GM23338 (cell line): ENCODE data around the gene FRMPD1. TPM values are rescaled to one million over a fixed set of nuclear protein-coding genes. Genes with fewer than 3 reads are reported as not detected.

Source experiments
- ATAC-seq: fragments of 200-7000 bp; cut with Tn5 transposase; 3 replicates; pipeline ENCODE4 v1.9.1; 2020
- DNase-seq: peaks from one replicate; pipeline ENCODE4 v3.0.0-alpha.2; 2015; ENCODE audit warnings: low spot score
- H2AFZ ChIP-seq: fragments of 200-600 bp; sonication (generic); 2 replicates; pipeline ENCODE4 v1.8.0; 2016; ENCODE audit warnings: antibody characterized with exemption, mild to moderate bottlenecking, moderate library complexity
- H3F3A ChIP-seq: fragments of 200-600 bp; sonication (generic); replicated peaks from 2 replicates; pipeline ENCODE4 v1.8.0; 2017; ENCODE audit warnings: antibody characterized with exemption, mixed run types, low read depth
- H3K27ac ChIP-seq: fragments of 200-600 bp; sonication (generic); 2 replicates; pipeline ENCODE4 v1.6.1; 2016; ENCODE audit warnings: low read depth
- H3K27me3 ChIP-seq: fragments of 200-600 bp; sonication (generic); 2 replicates; pipeline ENCODE4 v1.8.0; 2016; ENCODE audit warnings: mild to moderate bottlenecking, mixed run types, moderate library complexity; ENCODE audit not compliant: insufficient read depth
- H3K36me3 ChIP-seq: fragments of 200-600 bp; sonication (generic); 2 replicates; pipeline ENCODE4 v1.8.0; 2016; ENCODE audit warnings: mild to moderate bottlenecking; ENCODE audit not compliant: insufficient read depth
- H3K4me1 ChIP-seq: fragments of 200-600 bp; sonication (generic); 2 replicates; pipeline ENCODE4 v1.8.0; 2016; ENCODE audit warnings: mild to moderate bottlenecking, moderate library complexity; ENCODE audit not compliant: insufficient read depth
- H3K4me2 ChIP-seq: fragments of 200-600 bp; sonication (generic); 2 replicates; pipeline ENCODE4 v1.7.1; 2017; ENCODE audit warnings: mixed run types
- H3K4me3 ChIP-seq: fragments of 200-600 bp; sonication (generic); 2 replicates; pipeline ENCODE4 v1.6.1; 2016; ENCODE audit warnings: mixed run types
- H3K79me2 ChIP-seq: fragments of 200-600 bp; sonication (generic); replicated peaks from 2 replicates; pipeline ENCODE4 v1.8.0; 2017; ENCODE audit warnings: mild to moderate bottlenecking; ENCODE audit not compliant: insufficient read depth
- H3K9me2 ChIP-seq: fragments of 200-600 bp; sonication (generic); 2 replicates; pipeline ENCODE4 v1.8.0; 2017; ENCODE audit not compliant: insufficient read depth
- H4K20me1 ChIP-seq: fragments of 200-600 bp; sonication (generic); replicated peaks from 2 replicates; pipeline ENCODE4 v1.8.0; 2017; ENCODE audit warnings: mild to moderate bottlenecking; ENCODE audit not compliant: insufficient read depth
- H3K27ac Mint-ChIP-seq: 2 replicates; pipeline ENCODE4 v1.8.0; 2020; ENCODE audit warnings: inconsistent platforms, mild to moderate bottlenecking, moderate library complexity, mixed read lengths
- H3K27me3 Mint-ChIP-seq: 3 replicates; pipeline ENCODE4 v1.8.0; 2022; ENCODE audit warnings: low read depth, mild to moderate bottlenecking, moderate library complexity, mixed read lengths, inconsistent platforms; ENCODE audit not compliant: insufficient read depth, poor library complexity
- H3K36me3 Mint-ChIP-seq: 3 replicates; pipeline ENCODE4 v1.8.0; 2021; ENCODE audit warnings: low read depth, mild to moderate bottlenecking, inconsistent platforms, moderate library complexity, mixed read lengths
- H3K4me1 Mint-ChIP-seq: 3 replicates; pipeline ENCODE4 v1.8.0; 2020; ENCODE audit warnings: mild to moderate bottlenecking, inconsistent platforms, mixed read lengths
- H3K4me3 Mint-ChIP-seq: 3 replicates; pipeline ENCODE4 v1.8.0; 2021; ENCODE audit warnings: moderate library complexity, mild to moderate bottlenecking, inconsistent platforms, mixed read lengths
- H3K9me3 Mint-ChIP-seq: 3 replicates; pipeline ENCODE4 v1.8.0; 2020; ENCODE audit warnings: moderate library complexity, mild to moderate bottlenecking, inconsistent platforms, mixed read lengths
- CREB1 ChIP-seq: fragments of 250-450 bp; sonication (Bioruptor Pico); IDR thresholded peaks from 2 replicates; pipeline ENCODE4 v1.5.0; 2020; ENCODE audit warnings: low read depth, mild to moderate bottlenecking, moderate library complexity
- CTCF ChIP-seq, 2 experiments: fragments of 200-600 bp in 1 of 2; sonication (generic) in 1 of 2; conservative IDR thresholded peaks; 2 replicates each; pipeline versions ENCODE4 v1.5.1 to v1.6.1; 2016 to 2017; ENCODE audit warnings: antibody characterized with exemption in 2 of 2, low read depth in 2 of 2, mild to moderate bottlenecking in 2 of 2, moderate library complexity in 1 of 2
- ETS1 ChIP-seq: IDR thresholded peaks from 2 replicates; pipeline ENCODE4 v1.6.1; 2016; ENCODE audit warnings: antibody characterized with exemption
- EZH2 ChIP-seq: fragments of 200-600 bp; sonication (generic); IDR thresholded peaks from one replicate; pipeline ENCODE4 v1.8.0; 2017; ENCODE audit warnings: antibody characterized with exemption, mild to moderate bottlenecking, low read depth; ENCODE audit not compliant: unreplicated experiment
- EZH2phosphoT487 ChIP-seq: fragments of 200-600 bp; sonication (generic); IDR thresholded peaks from one replicate; pipeline ENCODE4 v1.8.1; 2018; ENCODE audit warnings: antibody characterized with exemption; ENCODE audit not compliant: unreplicated experiment
- JUNB ChIP-seq: IDR thresholded peaks from one replicate; pipeline ENCODE4 v1.6.1; 2016; ENCODE audit warnings: antibody characterized with exemption; ENCODE audit not compliant: unreplicated experiment
- POLR2AphosphoS5 ChIP-seq: IDR thresholded peaks from 2 replicates; pipeline ENCODE4 v1.6.1; 2016; ENCODE audit warnings: antibody characterized with exemption, low read depth
- REST ChIP-seq: IDR thresholded peaks from one replicate; pipeline ENCODE4 v1.6.1; 2018; ENCODE audit warnings: antibody characterized with exemption; ENCODE audit not compliant: unreplicated experiment
- STAT1 ChIP-seq: IDR thresholded peaks from one replicate; pipeline ENCODE4 v1.6.1; 2016; ENCODE audit warnings: antibody characterized with exemption; ENCODE audit not compliant: unreplicated experiment
- ZNF114 ChIP-seq: fragments of 250-450 bp; sonication (Bioruptor Pico); IDR thresholded peaks from 2 replicates; pipeline ENCODE4 v1.5.0; 2020; ENCODE audit warnings: mild to moderate bottlenecking, moderate library complexity
- ZNF331 ChIP-seq: fragments of 250-450 bp; sonication (Bioruptor Pico); IDR thresholded peaks from 2 replicates; pipeline ENCODE4 v1.5.0; 2020; ENCODE audit warnings: low read depth, mild to moderate bottlenecking, moderate library complexity
- polyA plus RNA-seq: library from polyadenylated mRNA; unstranded; fragments of >200 nt; fragmentation: Nextera tagmentation; extraction: Ambion mirVana; gene quantifications from 2 replicates; pipeline ENCODE4 v1.2.1, GENCODE V29; 2016
- total RNA-seq: library from RNA; depleted of rRNA; stranded (reverse); fragments of >200 nt; shearing (Covaris generic); gene quantifications from 2 replicates; pipeline ENCODE4 v1.2.3, GENCODE V29; 2014

Gene FRMPD1
- total and polyA plus RNA-seq, 2 experiments from 2014 or later = 0.23 to 0.63 TPM

- Mint-ChIP-seq H3K27me3 (peaks cover 46% of the 10 kb centered on the region), H3K9me3 (no peaks in the 10 kb centered on the region), H3K27ac (no peak overlapping the region), H3K4me1 (peaks cover 8% of the 10 kb centered on the region; the same call in 1 of the 3 replicates), H3K36me3 (no peaks in the 10 kb centered on the region), H3K4me3 (no peak overlapping the region)
- H3K79me2 ChIP-seq = no peaks in the 10 kb centered on the region
- ATAC-seq (no peak), DNase-seq (no peak)
- no peak for TF ChIP-seq REST
- no peak for TF ChIP-seq ZNF114 (CRISPR knock-in tag)
- no peak for TF ChIP-seq JUNB
- TF ChIP-seq POLR2AphosphoS5 = no peak
- TF ChIP-seq ETS1 = no peak
- TF ChIP-seq ZNF331 = no peak
- no peak for TF ChIP-seq CREB1
- TF ChIP-seq EZH2 = no peak
- TF ChIP-seq EZH2phosphoT487 = no peak
- TF ChIP-seq CTCF (conservative IDR thresholded peaks at IDR 0.05; ENCODE audit: low read depth in 2 of 2) = no peak
- no peak overlapping the region for H2AFZ ChIP-seq
- H3K9me2 ChIP-seq = no peaks in the 10 kb centered on the region
- H3K27me3 ChIP-seq = peaks cover 62% of the 10 kb centered on the region
- no peaks in the 10 kb centered on the region; the same call in 1 of the 2 replicates for H3F3A ChIP-seq
- no peak overlapping the region for H3K4me3 ChIP-seq
- no peaks in the 10 kb centered on the region for H3K36me3 ChIP-seq
- no peak overlapping the region for H3K4me2 ChIP-seq
- H3K27ac ChIP-seq = no peak overlapping the region
- no peaks in the 10 kb centered on the region for H4K20me1 ChIP-seq
- peaks cover 6% of the 10 kb centered on the region; the same call in 1 of the 2 replicates for H3K4me1 ChIP-seq
These were observed 2.6 kb downstream of the FRMPD1 start for GRCh38 chr9:37653385-37653784.

GRCh38 chr9:37656936-37657335 lies 6.2 kb downstream of the FRMPD1 start:
- no peak for TF ChIP-seq ETS1
- no peak for TF ChIP-seq STAT1
- TF ChIP-seq JUNB = no peak
- TF ChIP-seq ZNF114 (CRISPR knock-in tag) = no peak
- no peak for TF ChIP-seq EZH2
- TF ChIP-seq POLR2AphosphoS5 = no peak
- Histone ChIP-seq H3K4me3 (no peak overlapping the region), H3K27ac (no peak overlapping the region), H3K4me2 (no peak overlapping the region), H3K79me2 (no peaks in the 10 kb centered on the region), H3F3A (no peaks in the 10 kb centered on the region), H3K36me3 (no peaks in the 10 kb centered on the region), H4K20me1 (no peaks in the 10 kb centered on the region), H3K9me2 (no peaks in the 10 kb centered on the region), H3K4me1 (no peaks in the 10 kb centered on the region), H3K27me3 (peaks cover 29% of the 10 kb centered on the region), H2AFZ (no peak overlapping the region)
- Mint-ChIP-seq H3K4me3 (no peak overlapping the region), H3K9me3 (no peaks in the 10 kb centered on the region; the same call in 2 of the 3 replicates), H3K27ac (no peak overlapping the region), H3K4me1 (no peaks in the 10 kb centered on the region; the same call in 1 of the 3 replicates), H3K36me3 (no peaks in the 10 kb centered on the region), H3K27me3 (peaks cover 22% of the 10 kb centered on the region)
- no peak for DNase-seq
- ATAC-seq = no peak
